ENCODE measurements around the gene OSBPL10.

Gene OSBPL10

DNA sequence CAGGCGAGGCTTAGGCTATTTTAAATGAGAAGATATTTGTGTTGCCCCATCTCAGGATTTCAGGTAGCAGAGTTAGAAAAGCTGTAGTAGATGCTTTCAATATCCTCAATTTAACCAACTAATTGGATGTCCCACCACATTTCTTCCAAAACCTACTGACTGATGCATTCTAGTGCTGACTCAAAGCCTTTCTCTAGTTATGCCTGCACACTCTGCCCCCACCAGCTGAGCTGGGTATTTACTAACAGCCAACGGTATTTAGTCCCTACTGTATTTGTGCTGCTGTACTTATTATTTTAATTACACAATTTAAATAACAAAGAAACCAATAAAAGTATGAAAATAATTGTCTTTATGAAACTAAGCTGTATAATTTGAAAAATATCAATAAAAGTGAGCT, 139.5 kb downstream of the OSBPL10 start:
- no peak for DNase-seq

DNA sequence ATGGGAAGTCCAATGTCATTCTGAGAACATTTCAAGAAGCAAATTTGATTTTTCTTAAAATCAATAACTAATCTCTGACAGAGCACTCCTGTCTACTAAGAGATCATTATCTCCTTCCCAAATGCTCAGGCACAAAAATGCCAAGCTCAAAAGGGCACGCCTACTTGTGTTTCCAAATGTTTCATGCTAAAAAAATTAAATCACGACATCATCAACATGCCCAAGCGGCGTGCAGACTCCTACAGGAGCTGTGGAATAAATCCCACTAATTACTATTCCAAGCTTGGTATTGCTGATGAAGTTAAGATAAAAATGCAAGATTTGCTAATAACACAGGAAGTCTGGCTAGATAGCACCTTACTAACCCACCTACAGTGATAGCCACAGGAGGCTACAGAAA, 140.8 kb downstream of the OSBPL10 start:
- DNase-seq, result no peak

DNA sequence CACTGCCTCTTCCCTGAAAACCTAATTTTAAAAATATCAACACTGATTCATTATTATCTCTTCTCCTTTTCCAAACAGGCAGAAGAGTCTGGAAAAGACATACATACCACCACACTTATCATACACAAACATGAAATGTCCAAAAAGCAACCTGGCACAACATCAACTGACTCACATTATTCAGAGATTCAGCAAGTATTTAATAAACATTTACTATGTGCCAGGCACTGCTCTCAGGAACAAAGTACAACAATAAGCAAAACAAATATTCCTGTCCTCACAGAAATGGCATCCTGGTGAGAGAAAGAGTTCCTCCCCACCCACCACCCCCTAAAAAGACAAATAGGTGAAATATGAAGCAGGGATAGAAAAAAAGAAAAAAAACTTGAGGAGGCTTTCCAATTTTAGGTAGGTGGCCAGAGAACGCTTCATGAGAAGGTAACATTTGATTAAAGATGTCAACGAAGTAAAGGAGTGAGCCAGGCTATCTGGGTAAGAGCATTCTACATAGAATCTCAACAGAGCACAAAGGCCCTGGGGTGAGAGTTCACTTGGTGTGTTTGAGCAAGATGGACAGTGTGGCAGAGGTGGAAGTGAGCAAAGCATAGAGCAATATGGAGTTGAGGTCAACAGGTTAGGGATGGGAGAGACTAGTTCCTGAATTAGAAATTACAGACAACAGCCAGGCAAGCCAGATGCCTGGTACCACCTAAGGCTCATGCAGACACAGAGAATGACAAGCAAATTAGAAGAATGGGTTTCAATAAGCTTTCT, 141.7 kb downstream of the OSBPL10 start:
- no peak for DNase-seq

DNA sequence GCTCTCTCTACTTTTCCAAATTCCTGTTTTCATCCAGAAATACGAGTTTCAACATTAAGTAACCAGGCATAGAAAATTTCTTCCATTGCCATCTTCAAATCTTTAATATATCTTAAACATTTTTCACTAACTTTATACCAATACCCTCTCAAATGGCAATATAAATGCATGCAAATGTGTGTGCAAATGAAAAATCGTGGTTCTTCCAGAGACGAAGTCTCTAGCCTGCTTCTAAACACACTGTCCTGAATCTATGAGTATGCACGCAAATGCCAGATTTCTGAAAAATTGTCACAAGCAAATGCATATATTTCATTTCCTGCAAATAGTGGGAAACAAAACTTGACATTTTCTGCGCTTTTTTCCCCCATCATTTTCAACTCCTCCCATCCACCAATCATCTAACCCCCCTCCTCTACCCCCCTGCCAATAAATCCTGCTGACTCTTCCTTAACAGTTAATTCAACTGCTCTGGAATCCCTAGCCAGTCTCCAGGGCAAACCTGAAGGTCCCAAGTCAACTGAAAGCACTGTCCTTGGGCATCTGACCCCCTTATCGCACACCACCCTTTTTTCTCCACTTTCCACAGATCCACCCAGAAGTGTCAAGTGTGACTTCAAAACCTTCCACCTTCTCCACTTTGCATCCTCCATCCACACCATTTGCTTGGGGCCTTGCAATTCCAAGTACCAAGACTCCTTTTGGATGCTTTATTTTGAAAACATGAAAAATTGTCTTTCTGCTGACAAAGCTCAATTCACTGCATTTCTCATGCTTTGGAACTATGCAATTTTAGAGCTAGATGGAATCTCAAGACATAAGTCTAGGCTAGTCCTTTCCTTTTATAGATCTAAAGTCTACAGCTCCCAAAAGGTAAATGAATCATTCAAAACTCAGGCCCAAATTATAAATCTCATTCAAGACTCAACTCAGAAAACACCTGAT, 144.7 kb downstream of the OSBPL10 start:
- no peak for DNase-seq

DNA sequence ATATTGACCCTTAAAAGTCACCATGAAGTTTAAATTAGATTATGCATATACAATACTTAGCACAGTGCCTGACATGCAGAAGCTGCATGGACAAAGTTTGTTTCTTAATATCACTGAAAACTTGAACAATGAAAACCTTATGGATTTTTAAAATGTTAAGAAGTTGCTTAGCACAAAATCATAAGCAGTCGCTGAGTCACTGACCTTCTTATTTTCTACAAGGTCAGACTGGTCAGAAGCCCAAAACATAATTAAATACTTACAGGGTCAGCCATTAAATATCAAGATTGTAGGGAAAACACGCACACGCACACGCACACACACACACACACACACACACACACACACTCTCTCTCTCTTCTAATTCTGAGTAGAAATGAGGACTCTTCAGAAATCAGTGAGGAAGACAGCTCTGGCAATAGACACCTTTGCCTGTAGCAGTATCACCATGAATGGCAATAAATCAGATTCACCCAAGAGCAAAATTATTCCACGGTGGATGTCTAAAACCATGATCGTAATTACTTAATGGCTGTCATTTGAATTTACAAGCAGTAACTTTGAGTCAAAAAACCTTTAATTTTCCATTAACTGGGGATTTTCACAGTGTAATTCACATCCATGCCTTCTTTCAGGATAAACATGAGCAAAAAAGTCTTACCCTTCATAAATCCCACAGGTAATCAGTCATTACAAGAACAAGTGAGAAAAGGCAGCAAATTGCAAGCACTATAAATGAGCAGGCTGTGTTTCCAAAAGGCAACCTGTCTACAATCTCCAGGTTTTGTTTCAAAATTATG, 147.5 kb downstream of the OSBPL10 start:
- no peak for DNase-seq

DNA sequence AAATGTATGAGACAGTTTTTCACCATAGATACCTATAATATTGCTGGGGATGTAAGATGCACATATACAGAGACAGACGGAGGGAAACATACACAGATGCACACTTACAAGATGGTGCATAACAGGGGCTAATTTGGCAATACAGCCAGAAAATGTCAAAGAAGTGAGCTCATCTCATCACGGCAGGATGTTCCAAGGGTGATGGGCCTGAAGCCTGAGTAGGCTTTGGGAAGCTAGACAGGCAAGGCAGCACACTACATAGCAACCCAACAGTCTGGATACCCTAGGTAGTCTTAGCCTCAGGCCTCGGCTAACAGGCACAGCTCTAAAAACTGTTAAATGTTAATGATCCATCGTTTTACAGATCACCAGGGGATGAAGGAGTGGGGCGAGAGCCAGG, 148.5 kb downstream of the OSBPL10 start:
- no peak for DNase-seq

DNA sequence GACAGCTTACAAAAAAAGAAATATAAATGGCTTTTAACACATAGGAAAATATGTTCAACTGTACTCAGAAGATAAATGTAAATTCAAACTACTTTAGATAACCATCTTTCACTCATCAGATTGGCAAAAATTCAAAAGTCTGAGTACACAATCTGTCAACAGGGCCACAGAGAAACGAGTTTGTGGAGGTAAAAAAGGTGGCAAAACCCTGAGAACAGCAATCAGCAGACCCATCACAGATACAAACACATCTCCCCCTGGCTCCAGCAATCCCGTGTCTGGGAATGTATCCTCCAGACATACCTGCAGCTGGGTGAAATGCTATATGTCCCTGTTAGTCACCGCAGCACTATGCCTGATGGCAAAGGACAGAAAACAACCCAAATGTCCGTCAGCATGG, 149.5 kb downstream of the OSBPL10 start:
- DNase-seq, result no peak

DNA sequence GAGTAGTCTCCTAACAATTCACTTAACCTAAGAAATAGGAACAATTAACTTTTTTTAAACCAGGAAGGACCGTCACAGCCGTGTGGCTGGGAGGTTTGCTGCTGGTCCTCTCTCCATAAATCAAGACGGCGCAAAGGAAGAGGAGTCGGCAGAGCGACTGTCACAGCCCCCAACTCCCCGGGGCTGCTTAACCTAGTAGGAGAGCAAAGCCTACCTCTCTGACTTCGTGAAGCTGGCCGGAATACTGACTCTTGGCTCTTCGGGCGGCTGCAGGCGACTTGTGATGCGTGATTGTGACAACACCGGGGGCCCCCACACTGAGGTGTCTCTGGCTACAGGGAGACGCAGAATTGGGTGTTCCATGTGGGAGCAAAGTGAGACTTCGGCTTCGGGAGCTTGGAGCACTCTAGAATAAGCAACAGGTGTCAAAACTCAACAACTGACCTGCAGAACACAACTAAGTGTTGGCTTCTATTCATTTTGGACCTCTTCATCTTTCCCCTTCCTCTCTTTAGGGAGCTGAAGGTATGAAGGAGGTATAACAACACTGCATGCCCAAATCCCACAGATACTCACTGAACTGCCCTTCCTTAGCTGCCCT, 151.1 kb downstream of the OSBPL10 start:
- DNase-seq, result no peak

DNA sequence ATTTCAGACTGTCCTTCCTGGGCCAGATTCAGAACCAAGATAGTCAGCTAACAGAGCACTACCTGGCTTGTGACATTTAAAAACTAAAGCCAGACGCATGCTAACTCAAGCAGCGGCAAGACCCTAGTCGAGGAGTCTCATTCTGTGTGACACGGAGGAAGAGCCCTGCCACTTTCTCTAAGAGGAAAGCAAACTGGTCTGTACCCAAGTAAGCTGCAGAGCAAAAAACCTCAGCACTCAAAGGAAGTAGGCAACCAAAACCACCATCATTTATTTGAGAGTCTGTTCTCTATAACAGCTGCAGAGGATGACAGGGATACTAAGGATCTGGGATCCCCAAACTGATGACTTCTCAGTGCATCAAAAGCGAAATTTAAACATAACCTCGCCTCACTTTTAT, 152.1 kb downstream of the OSBPL10 start:
- no peak for DNase-seq

DNA sequence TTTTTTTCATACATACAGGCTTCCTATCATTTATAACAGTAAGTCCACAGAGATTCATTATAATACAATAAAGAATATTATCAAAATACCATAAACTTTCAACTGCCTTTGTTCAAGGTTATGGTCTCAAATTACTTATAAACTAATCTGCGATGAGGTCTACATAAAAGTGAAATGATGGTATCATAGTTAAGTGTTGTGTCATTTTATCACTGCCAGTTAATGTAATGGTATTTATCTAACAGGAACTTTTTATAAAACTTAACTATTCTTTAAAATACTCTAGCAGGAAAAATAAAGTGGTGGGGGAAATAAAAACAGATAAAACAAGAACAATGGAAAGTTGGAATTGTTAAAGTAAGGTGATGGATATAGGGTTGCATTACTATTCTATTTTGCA, 153.1 kb downstream of the OSBPL10 start:
- DNase-seq, result no peak

DNA sequence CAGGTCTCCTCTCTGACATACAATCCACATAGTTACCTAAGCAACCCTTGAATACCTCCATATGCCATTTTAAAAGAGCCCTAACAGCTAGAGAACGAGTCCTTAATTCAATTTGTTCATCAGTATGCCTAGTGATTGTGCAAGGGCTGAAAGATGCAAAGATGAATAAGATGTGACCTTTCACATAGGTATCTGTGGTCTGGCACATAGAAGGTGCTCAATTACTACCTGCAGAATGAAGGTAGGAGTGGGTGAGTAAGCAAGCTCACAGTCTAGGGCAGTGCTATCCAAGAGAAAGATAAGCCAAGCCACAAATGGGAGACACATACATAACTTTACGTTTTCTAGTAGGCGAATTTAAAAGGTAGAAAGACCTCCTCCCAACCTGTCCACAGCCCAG, 157.9 kb downstream of the OSBPL10 start:
- no peak for DNase-seq

DNA sequence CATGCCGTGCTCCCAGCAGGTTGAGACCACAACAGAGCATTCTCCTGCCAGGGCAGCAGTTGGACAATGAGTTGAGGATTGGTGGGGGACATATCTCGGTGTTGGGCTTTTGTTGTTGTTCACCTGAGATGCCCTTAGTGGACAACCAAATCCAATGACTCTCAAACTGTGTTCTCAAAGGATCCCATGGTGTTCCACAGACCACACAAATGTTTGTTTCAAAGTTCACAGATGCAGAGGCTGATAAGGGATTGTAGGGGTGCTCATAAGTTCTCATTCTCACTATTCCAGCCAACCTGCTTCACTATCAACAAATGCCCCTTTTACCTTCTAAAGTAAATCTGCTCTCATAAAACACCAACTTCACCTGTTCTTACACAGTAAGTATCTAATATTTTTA, 159.9 kb downstream of the OSBPL10 start:
- DNase-seq, result no peak

DNA sequence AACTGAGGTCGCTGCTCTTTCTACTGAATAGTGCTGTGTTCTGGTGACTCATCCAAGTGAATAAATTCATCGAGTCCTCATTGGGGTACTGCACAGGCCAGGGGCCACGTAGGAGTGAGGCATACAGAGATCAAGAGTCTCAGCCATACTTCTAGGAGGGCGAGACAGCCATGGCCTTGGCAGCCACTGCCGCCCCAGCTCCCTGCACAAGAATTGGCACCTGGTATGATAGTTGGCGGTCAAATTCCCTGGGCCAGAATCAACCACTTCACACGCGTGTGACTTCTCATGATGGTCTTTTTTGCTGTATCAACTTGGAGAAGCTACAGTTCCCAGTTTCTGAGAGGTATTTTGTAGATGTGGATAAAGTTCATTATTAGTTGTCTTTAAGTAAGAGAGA, 161.6 kb downstream of the OSBPL10 start:
- DNase-seq, result no peak

DNA sequence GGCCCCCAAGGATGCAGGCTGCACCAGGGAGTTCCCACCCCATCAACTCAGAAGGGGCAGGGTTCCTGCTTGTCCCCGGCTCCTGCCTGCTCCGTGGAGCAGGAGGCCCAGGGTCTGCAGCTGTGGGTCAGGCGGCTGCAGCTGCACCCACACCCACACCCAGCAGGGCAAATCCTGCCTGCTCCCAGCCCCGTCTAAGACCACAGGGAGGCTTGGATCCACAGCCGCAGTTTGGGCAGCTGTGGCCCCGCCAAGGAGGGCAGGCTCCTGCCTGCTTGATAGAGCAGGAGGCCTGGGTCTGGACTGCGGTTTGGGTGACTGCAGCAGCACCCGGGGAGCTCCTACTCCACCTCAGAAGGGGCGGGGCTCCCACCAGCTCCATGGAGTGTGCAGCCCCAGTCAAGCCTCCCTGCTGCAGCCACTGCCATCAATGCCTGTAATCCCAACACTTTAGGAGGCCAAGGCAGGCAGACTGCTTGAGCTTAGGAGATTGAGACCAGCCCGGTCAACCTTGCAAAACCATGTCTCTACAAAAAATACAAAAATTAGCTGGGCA, 163.6 kb downstream of the OSBPL10 start:
- DNase-seq, result no peak

DNA sequence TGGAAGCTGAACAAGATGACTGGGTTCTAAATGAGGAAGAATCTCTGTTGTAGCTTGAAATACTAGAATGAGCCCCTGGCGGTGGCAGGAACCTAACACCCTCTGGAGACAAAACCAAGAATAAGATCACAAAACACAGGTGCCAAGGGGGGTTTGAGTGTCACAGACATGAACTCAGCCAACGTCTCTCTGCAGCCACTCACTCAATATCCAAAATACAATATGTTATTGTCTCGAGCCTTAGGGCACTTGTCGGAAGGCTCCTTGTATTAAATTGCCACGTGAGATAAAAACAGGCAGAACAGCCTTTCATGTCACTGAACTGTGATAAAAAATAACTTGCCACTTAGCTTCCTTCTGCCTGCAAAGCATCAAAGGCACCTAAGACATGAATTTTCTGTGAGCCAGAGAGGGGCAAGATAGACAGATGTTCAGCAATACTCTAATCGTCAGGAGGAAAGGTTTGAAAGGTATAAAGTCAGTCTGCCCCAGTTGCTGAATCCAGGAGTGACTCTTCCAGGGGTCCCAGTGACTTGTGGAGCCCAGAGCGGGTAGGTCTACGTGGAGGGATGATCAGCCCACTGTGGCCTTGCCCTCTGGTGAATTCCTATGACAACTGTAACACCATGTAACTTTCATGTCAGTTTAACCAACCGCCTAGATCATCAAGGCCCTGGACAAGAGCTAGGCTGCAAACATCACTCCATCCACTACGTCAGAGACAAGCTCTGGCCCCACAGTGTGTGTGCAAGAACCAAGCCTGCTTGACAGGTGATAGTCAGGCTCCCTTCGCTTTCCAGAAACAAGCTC, 165.2 kb downstream of the OSBPL10 start:
- DNase-seq, result no peak

DNA sequence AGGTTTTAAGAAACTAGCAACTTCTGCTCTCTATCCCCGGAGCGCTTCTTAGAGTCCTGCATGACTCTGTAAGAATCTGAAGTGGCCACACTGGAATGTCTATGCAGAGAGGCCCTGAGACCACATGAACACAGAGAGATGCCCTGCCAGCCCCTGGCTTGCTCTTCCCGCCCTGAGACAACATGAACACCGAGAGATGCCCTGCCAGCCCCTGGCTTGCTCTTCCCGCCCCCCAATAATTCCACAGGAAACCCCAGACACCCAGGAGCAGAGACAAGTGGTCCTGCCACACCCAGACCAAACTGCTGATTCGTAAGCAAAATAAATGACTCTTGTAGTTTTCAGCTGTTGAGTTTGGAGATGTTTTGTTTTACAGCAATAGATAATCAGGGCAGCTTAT, 166.1 kb downstream of the OSBPL10 start:
- DNase-seq, result no peak

DNA sequence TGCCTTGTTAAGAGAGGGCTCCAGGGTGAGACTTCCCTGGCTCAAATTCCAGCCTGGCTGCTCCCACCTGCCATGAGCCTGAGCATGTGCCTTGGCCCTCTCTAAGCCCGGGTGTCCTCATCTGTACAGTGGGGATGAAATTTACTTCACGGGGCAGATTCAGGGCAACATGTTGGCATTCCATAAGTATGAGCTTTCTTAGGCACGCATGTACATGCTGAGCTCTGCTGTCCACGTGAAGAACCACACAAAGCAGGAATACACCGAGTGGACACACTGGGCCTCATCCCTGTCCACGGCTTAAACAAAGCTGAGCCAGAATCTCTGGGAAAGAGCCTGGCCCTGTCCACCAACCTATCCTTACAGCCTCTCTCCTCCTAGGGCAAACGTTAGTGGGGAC, 167.4 kb downstream of the OSBPL10 start:
- no peak for DNase-seq

DNA sequence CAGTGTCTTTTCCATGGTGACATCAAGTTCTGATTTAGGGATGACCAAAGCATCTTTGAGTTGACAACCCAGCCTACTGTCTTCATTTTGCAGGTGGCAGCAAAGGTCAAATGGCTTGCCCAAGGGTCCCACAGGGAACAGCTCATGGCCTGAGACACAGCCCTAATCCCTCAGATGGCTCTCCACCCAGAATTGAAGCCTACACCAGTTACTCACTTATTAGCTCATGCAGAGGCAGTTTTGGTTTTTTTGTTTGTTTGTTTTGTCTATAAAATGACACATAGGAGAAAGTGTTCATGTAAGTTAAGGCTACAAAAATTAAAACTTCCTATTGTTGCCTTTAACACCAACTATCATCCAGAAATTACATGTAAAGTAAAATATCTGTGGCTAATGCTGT, 167.9 kb downstream of the OSBPL10 start:
- no peak for DNase-seq

DNA sequence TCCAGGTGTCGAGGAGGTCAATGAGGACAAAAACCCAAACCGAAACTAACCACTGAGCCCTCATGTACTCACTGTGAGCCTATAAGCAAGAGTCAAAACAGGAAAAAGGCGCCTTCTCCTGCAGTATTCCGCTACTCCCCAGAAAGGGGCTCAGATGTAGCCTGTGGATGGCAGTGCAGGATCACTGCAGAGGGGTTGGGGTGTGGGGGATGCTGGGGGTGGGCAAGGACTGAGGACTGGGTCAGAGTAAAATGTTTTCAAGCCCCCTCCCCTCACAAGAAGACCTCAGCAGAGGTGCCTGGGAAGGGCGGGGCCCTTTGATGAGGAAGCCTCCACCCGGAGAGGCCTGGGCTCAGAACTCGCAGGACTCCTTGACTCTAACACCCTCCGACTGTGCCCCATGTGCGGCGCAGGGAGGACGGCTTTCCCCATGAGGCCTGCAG, 170.1 kb downstream of the OSBPL10 start:
- DNase-seq, result no peak

DNA sequence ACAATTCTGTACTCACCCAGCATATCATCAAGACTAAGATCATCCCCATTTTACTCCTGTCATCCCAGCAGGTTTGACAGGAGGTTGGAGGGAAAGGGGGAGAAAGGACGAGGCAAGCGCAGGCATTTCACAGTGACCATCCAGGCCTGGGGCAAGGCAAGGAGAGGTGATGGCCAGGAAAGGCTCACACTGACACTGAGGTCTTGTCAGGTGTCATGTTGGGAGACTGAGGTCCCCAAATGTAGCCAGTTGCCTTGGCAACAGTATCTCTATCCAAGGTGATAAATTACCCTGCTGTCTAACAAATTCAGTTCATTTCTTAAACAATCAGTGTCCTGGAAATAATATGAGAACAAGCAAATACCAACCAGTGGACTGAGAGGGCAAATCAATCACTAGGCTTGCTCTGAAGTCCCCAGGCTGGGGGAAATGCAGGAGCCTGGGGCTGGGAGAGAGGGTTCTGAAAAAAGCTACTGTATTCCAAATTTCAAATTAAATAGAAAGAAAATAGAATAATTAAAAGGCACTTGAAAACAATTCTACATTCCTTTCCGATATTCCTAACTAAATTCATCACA, 172.8 kb downstream of the OSBPL10 start:
- no peak for DNase-seq

All from NCI-H1436 treated with DMSO at 0.1 percent for 48 hours (cell line).